Upper lobe of left lung (tissue), 4 donors: ENCODE measurements around the gene TCN2.

Experiments used
- CTCF ChIP-seq, 6 experiments: fragments of 450-650 bp in 4 of 6; fragments of 200-600 bp in 2 of 6; sonication (generic) in 2 of 6; IDR thresholded peaks; one replicate each; pipeline ENCODE4 v1.5.1; 2016 to 2019; ENCODE audit warnings: antibody characterized with exemption in 6 of 6
- POLR2A ChIP-seq, 4 donors: fragments of 450-650 bp; IDR thresholded peaks; one replicate each; pipeline ENCODE4 v1.5.1; 2016 to 2017; ENCODE audit warnings: antibody characterized with exemption in 4 of 4, mild to moderate bottlenecking in 2 of 4

DNA sequence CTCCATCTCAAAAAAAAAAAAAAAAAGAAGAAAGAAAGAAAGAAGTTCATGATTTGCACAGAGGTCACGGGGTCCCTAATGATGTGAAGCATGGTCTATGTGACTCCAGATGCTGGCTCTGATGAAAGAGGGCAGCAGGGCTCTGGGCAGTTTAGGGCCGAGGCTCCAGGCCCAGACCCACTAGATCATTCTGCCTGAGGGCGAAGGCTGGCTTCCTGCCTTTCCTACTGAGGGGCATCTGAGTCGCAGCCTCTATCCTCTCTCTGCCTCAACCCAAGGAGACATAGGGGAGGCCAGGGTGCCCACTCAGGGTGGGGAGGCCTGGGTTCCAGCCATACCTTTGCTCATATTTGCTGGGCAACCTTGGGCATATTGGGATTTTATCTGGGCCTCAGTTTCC, 33.4 kb downstream of the TCN2 start:
- TF ChIP-seq CTCF (IDR thresholded peaks at IDR 0.05) (no peak), POLR2A (IDR thresholded peaks at IDR 0.05) (no peak)
